Suprapubic skin (tissue), 4 donors: Measurements from ENCODE around the gene ROPN1.
"Not testable (repeated sequence)": the region's sequence is repeated elsewhere in the genome, so short reads cannot be mapped to it uniquely, and the experiment has no call there.

ENCODE experiments used
- EP300 ChIP-seq: sonication (generic); formaldehyde crosslinking; IDR thresholded peaks from one replicate; pipeline ENCODE4 v1.6.1; 2017; ENCODE audit warnings: antibody characterized with exemption
- POLR2AphosphoS5 ChIP-seq, 3 donors: sonication (generic); formaldehyde crosslinking; IDR thresholded peaks; one replicate each; pipeline ENCODE4 v1.6.1; 2017; ENCODE audit warnings: antibody characterized with exemption in 3 of 3

- TF ChIP-seq EP300; POLR2AphosphoS5 (IDR thresholded peaks at IDR 0.05): not testable (repeated sequence)
These were observed at the start of gene ROPN1 for GRCh38 chr3:123991730-123992588.
